ENCODE measurements around the gene FEZF1.

Gene FEZF1

GRCh38 chr7:122304319-122304975, at the start of gene FEZF1:
TSS of gene FEZF1 (minus strand) at chr7:122304750. CDS start at chr7:122304437, 313 bp downstream.
- no peak for DNase-seq (ENCODE audit: low spot score)

- no peak for DNase-seq (ENCODE audit: low spot score)
Observed at GRCh38 chr7:122352454-122352853, 47.9 kb upstream of the FEZF1 start.

- DNase-seq (ENCODE audit: low spot score): no peak
Observed at GRCh38 chr7:122350701-122351100, 46.2 kb upstream of the FEZF1 start.

- no peak for DNase-seq (ENCODE audit: low spot score)
Observed at GRCh38 chr7:122344303-122344620, 39.7 kb upstream of the FEZF1 start.

- no peak for DNase-seq (ENCODE audit: low spot score)
Observed at GRCh38 chr7:122343601-122344302, 39.2 kb upstream of the FEZF1 start.

GRCh38 chr7:122340427-122340826, 35.9 kb upstream of the FEZF1 start:
- no peak for DNase-seq (ENCODE audit: low spot score)

- DNase-seq (ENCODE audit: low spot score): no peak
Observed at GRCh38 chr7:122339145-122339904, 34.8 kb upstream of the FEZF1 start.

GRCh38 chr7:122337011-122337410, 32.5 kb upstream of the FEZF1 start:
- DNase-seq (ENCODE audit: low spot score): no peak

GRCh38 chr7:122329145-122329802, 24.7 kb upstream of the FEZF1 start:
- DNase-seq (ENCODE audit: low spot score): no peak

- DNase-seq (ENCODE audit: low spot score): no peak
Observed at GRCh38 chr7:122327969-122328368, 23.4 kb upstream of the FEZF1 start.

- no peak for DNase-seq (ENCODE audit: low spot score)
Observed at GRCh38 chr7:122316467-122317388, 12.2 kb upstream of the FEZF1 start.

- DNase-seq (ENCODE audit: low spot score): no peak
Observed at GRCh38 chr7:122315507-122316466, 11.2 kb upstream of the FEZF1 start.

GRCh38 chr7:122314284-122314683, 9.7 kb upstream of the FEZF1 start:
- no peak for DNase-seq (ENCODE audit: low spot score)

- DNase-seq (ENCODE audit: low spot score): no peak
Observed at GRCh38 chr7:122312789-122313188, 8.2 kb upstream of the FEZF1 start.

- DNase-seq (ENCODE audit: low spot score): no peak
Observed at GRCh38 chr7:122311734-122312450, 7.3 kb upstream of the FEZF1 start.

- no peak for DNase-seq (ENCODE audit: low spot score)
Observed at GRCh38 chr7:122311050-122311700, 6.6 kb upstream of the FEZF1 start.

GRCh38 chr7:122310119-122311021, 5.8 kb upstream of the FEZF1 start:
- peak; percentile 46 for DNase-seq (ENCODE audit: low spot score)

GRCh38 chr7:122309421-122309820, 4.9 kb upstream of the FEZF1 start:
- DNase-seq (ENCODE audit: low spot score): no peak

Measured in hepatic stellate cell (primary cell).